OCI-M1 (cell line): ENCODE results near the gene OR6J1.
"Not testable (repeated sequence)": the region's sequence is repeated elsewhere in the genome, so short reads cannot be mapped to it uniquely, and the experiment has no call there.

Experiments used
- DNase-seq: peaks from one replicate; lab custom pipeline; 2025; lab: John Stamatoyannopoulos, UW

Gene OR6J1

GRCh38 chr14:22650960-22651521 lies 6.9 kb upstream of the OR6J1 start:
- DNase-seq = peak; percentile 83

GRCh38 chr14:22650046-22650739 lies 6.0 kb upstream of the OR6J1 start:
- no peak for DNase-seq

GRCh38 chr14:22648506-22648905 lies 4.4 kb upstream of the OR6J1 start:
- no peak for DNase-seq

GRCh38 chr14:22646570-22647254 lies 2.6 kb upstream of the OR6J1 start:
- peak; percentile 67 for DNase-seq

GRCh38 chr14:22641846-22642245 lies 2.3 kb downstream of the OR6J1 start:
- DNase-seq = no peak

GRCh38 chr14:22640192-22640591 lies 4.0 kb downstream of the OR6J1 start:
- DNase-seq = no peak

GRCh38 chr14:22635980-22636379 lies 8.2 kb downstream of the OR6J1 start:
- not testable (repeated sequence) for DNase-seq

- no peak for DNase-seq
These were observed 9.8 kb downstream of the OR6J1 start for GRCh38 chr14:22634233-22634900.

GRCh38 chr14:22630486-22630885 lies 13.7 kb downstream of the OR6J1 start:
- DNase-seq = no peak

GRCh38 chr14:22630066-22630465 lies 14.1 kb downstream of the OR6J1 start:
- no peak for DNase-seq

GRCh38 chr14:22629361-22629760 lies 14.8 kb downstream of the OR6J1 start:
- DNase-seq = no peak

GRCh38 chr14:22627506-22628263 lies 16.5 kb downstream of the OR6J1 start:
- DNase-seq = no peak

- DNase-seq = no peak
These were observed 17.6 kb downstream of the OR6J1 start for GRCh38 chr14:22626590-22626989.

- peak; percentile 47 for DNase-seq
These were observed 21.1 kb downstream of the OR6J1 start for GRCh38 chr14:22623047-22623446.

- DNase-seq = no peak
These were observed 21.9 kb downstream of the OR6J1 start for GRCh38 chr14:22622255-22622654.

- not testable (repeated sequence) for DNase-seq
These were observed 28.4 kb downstream of the OR6J1 start for GRCh38 chr14:22615765-22616164.

- DNase-seq = no peak
These were observed 29.8 kb downstream of the OR6J1 start for GRCh38 chr14:22614240-22614799.

GRCh38 chr14:22613736-22614239 lies 30.4 kb downstream of the OR6J1 start:
- no peak for DNase-seq

- no peak for DNase-seq
These were observed 31.0 kb downstream of the OR6J1 start for GRCh38 chr14:22613106-22613695.

- DNase-seq = no peak
These were observed 33.2 kb downstream of the OR6J1 start for GRCh38 chr14:22610931-22611330.

GRCh38 chr14:22607291-22607690 lies 36.9 kb downstream of the OR6J1 start:
- no peak for DNase-seq
